Endothelial cell of hepatic sinusoid (primary cell): ENCODE results near the gene ITPR1.

Experiments used
- in situ Hi-C: cut with HindIII; loops from 2 replicates; pipeline ENCODE4 v1.10.0; 2017; ENCODE audit warnings: low sequenced_read_pairs

ITPR1 gene

GRCh38 chr3:4529876-4530588, 36.9 kb downstream of the ITPR1 start:
- in situ Hi-C loops: no loop called here

DNA sequence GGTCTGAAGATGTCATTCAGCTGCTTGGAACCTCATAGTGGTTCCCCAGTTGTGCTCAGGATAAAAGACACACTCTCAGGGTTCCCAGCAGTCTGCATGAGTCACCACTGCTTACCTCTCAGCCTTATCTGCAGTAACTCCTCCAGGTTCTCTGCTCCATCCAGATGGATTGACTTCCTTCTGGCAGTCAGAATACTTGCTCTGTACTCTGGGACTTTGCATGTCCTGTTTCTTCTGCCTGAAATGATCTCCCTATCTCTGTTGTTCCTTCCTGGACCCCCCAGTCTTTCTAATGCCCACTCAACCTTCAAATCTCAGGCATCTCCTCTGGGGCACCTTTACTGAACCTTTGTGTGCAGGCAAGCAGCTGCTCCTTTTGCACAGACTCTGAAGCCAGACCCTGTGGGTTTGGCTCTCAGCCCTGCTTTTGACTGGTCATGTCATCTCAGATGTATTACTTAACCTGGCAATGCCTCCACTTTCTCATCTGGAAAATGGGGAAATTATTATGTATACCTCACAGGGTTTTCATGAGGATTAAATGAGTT, 38.4 kb downstream of the ITPR1 start:
- in situ Hi-C loops: no loop called here

DNA sequence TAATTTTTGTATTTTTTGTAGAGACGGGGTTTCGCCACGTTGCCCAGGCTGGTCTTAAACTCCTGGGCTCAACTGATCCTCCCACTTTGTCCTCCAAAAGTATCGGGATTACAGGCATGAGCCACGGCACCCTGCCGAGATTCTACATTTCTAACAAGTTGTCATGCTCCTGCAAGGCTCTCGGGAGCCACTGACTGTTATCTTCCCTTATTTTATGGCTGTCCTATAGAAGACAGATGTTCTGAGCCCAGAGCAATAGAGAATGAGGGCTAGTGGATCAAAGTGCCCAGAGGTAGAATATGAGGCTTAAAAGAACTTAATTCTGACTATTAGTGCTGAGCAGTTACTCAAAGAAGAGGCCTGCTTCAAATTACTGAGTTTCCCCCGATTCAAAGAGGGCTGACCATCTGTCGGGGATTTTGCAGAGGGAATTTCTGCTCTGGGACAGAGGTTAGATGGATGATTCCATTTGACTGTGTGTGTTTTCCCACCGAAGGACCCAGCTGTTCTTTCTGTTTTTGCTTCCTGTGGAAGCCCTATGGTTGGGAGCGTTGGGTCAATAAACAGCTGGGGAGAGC, 39.5 kb downstream of the ITPR1 start:
- in situ Hi-C loops: no loop called here

DNA sequence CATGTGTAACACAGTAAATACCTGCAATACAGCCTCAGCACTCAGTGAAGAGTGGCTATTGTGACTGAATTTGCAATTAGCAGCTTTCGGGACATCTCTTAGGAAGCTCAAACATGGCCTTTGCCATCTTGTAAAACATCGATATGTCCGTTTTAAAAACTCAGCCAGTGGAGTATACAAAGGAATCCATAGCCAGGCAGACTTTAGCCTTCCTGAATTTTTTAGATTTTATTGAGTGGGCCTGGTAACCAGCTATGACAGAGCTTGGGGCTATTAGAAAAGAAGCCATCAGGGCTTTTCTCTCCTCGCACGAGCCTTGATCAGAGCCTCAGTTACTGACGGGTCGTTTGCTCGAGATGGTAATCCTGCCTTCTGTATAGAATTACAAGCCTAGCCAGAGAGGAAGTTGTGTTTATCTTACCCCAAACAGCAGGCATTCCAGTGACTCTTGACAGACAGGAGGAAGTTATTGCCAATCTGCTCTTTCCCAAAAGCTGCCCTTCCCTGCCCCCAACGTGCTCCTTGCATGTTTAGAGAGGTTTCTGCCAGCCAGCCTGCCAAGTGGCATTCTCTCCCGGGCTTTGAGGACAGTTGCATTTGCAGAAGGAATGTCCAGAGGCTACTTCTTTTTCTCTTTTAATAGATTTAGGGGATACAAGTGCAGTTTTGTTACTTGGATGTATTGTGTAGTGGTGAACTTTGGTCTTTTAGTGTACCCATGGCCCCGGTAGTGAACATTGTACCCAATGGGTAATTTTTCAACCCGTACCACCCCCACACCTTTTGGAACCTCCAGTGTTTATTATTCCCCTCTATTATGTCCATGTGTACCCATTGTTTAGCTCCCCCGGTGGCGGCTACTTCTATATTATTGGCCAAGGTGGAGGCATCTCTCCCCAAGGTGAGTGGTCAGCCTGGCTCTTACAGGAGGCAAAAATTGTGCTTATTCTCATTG, 40.6 kb downstream of the ITPR1 start:
- in situ Hi-C loops: no loop called here

GRCh38 chr3:4534906-4535305, 41.8 kb downstream of the ITPR1 start:
- in situ Hi-C loops: no loop called here

- in situ Hi-C loops: no loop called here
Measured at GRCh38 chr3:4536260-4536659, 43.1 kb downstream of the ITPR1 start.

- in situ Hi-C loops: no loop called here
Measured at GRCh38 chr3:4540267-4540666, 47.1 kb downstream of the ITPR1 start.

- in situ Hi-C loops: no loop called here
Measured at GRCh38 chr3:4543110-4543509, 50.0 kb downstream of the ITPR1 start.

- in situ Hi-C loops: no loop called here
Measured at GRCh38 chr3:4546346-4547178, 53.4 kb downstream of the ITPR1 start.

DNA sequence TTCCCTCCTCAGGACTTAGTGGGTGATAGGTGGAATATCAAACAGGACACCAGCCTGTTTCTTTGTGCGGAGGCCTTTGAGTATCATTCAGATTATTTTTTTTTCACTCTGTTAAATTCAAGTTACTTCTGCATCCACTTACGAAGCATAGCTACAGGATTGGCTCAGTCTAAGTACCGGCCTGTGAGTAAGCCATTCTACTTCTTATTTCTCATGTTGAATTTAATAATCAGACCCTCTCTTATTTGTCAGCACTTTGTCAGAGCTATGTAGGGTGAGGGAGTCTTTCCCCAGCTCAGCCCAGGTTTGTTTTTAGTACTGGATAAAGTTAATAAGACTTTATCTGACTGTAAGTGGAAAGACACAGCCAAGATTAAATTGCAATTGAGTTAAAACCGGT, 54.7 kb downstream of the ITPR1 start:
- in situ Hi-C loops: no loop called here

DNA sequence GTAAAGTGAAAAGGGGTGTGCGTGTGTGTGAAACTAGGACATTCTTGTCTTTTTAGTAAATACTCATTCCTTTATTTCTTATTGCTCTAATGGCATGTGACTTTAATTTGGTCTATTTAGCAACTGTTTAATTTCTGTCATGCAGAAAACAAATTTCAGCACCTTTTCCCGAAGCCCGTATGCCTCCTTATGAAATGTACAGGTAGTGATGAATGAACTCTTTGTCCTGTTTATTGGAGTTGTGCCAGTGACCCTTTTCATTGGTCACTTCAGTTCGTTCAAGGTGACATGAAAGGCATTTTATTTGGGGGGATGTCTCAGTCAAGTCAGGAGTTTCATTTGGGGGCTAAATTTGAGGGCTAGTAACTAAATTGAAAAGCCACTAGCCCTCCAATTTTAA, 55.2 kb downstream of the ITPR1 start:
- in situ Hi-C loops: no loop called here

DNA sequence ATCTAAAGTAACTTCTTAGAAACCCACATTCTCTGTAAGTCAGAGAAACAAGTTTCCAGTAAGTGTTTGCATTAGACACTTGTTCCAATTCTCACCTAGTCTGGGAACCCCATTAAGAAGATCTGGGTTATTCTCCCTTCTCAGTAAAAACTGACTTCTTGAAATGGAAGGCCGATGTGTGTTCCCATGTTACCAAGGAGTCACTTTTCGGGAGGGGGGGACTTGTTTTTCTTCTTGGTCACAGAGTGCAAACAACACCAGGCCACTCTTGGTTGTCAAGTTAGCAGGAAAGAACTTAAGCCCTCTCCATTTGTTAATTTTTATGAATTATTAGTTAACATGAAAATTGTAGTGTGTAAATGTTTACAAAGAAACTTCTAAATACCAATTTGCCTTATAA, 55.6 kb downstream of the ITPR1 start:
- in situ Hi-C loops: no loop called here

DNA sequence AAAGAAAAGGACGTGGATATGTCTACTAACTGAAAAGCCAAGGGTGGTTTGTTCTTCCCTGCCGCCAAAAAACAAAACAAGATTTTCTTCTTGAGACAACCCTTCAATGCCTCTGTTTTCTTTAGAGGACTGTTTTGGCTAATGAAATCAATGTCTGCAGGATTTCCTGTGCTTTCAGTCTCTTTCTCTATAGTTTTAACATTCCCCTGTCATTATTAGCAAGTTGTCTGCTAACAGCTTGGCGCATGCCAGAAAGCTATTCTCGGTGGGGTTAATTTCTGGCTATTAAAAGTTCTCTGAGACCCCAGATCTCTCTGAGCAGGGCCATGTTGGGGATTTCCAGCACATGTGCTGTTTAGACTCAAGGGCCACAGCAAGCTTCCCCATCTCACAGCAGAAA, 56.7 kb downstream of the ITPR1 start:
- in situ Hi-C loops: no loop called here

GRCh38 chr3:4551051-4551711, 58.0 kb downstream of the ITPR1 start:
- in situ Hi-C loops: no loop called here

DNA sequence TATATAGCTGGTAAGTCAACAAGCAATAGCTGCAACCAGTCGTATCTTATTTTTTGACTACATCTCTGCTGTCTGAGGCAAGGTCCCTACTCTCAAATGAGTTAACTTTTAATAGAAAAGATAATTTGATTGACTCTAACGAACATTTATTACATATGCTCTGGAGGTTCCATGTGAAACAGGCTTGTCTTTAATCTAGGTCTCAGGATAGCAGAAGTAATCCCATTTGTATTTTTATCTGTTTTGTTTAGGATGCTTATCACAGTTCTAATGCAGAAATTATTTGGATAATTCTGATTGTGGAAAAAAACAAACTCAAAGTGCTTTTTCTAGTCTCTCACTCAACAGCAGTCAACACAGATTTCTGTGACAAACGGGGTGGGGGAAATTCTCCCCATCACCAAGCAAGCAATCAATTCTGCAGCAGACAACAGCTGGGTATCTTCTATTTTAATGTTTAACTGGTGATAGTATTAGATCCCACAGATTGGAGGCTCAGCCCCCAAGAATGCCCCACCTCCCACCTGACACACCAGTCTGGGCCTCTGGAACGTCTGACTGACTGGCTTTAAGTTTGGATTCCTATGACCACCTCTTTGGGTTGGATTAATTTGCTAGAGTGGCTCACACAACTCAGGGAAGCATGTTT, 58.8 kb downstream of the ITPR1 start:
- in situ Hi-C loops: no loop called here

DNA sequence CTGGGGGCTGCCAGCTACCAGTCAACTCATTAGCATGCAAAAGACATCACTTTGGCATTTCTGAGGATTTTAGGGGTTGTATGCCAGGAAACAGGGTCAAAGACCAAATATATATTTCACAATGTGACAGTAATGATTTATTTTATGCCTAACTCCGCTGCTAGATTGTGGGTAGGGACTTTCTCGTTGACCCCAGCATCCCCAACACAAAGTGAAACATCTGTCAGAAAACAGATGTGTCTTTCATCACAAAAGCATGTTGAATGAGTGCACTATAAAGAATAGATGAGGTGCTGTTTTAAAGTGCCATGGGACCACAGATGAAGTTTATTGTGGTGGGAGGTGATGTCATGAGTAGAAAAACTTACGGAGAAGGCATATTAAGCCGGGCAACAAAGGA, 59.7 kb downstream of the ITPR1 start:
- in situ Hi-C loops: no loop called here

DNA sequence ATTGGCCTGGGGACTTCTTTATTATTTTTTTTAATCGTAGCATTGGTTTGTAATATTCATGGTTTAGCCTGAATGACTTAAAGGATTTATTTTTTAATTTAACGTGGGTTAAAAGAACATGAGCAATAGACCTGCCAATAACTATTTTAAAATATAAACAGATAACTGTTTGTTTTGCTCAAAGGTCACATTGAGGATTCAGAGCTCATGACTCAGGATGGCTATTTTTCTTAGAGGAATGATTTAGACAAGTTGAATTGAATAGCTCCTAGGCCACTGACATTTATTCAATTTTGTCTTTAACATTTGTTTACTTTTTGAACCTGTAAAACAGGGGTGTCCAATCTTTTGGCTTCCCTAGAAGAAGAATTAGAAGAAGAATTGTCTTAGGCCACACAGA, 68.5 kb downstream of the ITPR1 start:
- in situ Hi-C loops: no loop called here

GRCh38 chr3:4562595-4562994, 69.4 kb downstream of the ITPR1 start:
- in situ Hi-C loops: no loop called here

DNA sequence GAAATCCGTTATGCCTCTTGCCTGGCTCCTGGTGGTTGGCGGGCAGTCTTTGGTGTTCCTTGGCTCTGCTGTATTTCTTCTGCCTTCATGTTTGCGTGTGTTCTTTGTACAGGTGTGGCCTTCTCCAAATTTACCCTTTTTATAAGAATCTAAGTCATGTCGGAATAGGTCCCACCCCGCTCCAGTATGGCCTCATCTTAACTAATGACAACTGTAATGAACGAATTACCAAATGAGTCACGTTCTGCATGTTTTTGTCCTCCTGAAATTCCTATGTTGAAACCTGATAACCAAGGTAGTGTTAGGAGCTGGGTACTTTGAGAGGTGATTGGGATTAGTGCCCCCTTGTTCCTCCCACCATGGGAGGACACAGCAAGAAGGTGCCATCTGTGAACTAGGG, 71.1 kb downstream of the ITPR1 start:
- in situ Hi-C loops: no loop called here
